ENCODE data around the gene CKLF.

- no peak for TF ChIP-seq CTCF (IDR thresholded peaks at IDR 0.05)
- TF ChIP-seq POLR2A (IDR thresholded peaks at IDR 0.05): no peak
Observed at GRCh38 chr16:66503030-66503429, 49.3 kb upstream of the CKLF start.

Data from adrenal gland (tissue), 5 donors.